Muscle of back (tissue), 11 donors: Measurements from ENCODE around the gene IMMP2L. TPM values are rescaled to one million over a fixed set of nuclear protein-coding genes. Genes with fewer than 3 reads are reported as not detected.
A peak's percentile ranks its signal among the peaks of the same experiment; 100 is the strongest.

Source experiments
- DNase-seq, 3 donors: peaks; one replicate each; pipeline versions ENCODE4 v3.0.0 to v3.0.0-alpha.2; 2013
- polyA plus RNA-seq, 10 donors: library from polyadenylated mRNA; unstranded; fragments of 120-200 nt; gene quantifications; one replicate each; pipeline ENCODE4 v1.2.1, GENCODE V29; 2013; ENCODE audit not compliant: insufficient read length in 10 of 10

Gene IMMP2L
- polyA plus RNA-seq, 10 donors = 11.9 to 20.5 (median 15.2) TPM

DNA sequence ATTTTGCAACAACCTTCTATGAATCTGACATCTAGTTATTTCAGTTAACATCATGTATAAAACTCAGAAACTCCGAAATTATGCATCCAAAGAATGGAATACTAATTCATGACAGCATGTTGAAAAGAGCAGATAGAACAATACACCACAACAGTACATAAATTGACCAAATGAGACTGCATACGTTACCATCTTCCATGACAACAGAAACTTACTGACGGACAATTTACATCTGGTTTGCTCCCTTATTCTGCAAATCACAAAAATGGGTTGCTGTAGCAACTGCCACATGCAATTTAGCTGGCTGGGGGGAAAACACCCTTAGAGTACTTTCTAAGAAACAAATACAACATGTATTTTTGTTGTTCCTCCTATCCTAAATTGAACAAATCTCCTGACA, 457.0 kb downstream of the IMMP2L start:
- no peak for DNase-seq

DNA sequence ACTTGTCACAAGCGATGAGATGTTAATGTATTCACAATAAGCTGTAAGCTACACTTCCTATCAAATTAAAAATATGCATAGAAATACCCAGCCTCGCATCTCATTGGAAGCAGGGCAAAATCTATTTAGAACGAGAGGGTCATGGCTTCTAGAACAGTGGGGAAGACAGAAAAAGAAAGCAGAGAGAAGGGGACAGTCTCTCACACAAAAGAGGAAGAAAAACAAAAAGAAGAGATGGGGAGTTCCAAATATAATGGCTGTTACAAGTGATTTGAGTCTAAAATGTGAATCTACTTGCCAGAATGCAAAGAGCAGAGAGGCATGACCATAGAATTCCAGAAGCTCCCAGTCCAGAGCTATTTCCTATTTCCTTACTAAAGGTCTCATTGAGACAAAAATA, 457.6 kb downstream of the IMMP2L start:
- DNase-seq = no peak

DNA sequence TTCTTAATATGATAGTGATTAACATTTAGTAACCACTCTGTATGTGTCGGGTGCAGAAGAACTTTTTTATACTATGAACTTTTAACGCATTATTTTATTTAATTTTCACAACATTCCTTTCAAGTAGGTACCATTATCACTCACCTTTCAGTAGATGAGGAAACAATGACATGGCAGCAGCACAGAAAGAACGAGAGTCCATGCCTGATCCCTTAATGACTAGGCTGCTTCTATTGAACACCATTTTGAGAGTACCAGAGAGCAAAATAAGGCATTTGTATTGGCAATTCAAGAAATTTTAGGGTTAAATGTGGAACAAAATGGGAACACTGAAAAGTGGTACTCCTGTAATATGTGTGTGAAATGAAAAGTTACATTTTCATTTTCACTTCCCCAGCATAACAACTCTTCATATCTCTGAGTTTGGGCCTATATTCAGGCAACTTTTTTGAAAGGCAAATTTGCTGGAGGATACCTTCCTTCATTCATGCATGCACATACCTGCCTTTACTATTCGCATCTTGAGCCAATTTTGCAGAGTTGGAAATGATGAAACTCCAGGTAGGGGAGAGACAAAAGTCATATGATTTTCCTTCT, 458.5 kb downstream of the IMMP2L start:
- DNase-seq = no peak

DNA sequence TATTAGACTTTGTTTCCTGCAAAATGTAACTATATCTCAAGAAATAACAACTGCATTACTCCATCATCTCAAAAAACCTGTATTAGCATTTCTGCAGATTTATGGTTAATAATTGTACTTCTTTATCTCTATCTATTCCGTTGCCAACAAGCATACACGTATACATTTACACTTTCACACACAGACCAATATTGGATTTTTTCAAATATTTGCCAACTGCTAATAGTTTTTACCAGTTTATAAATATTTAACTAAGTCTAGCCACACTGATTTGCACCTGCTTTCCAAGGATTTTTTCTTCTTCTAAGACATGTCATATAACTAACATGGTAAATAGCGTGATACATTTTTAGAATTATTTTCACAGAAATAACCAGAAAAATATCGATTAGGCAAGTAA, 459.2 kb downstream of the IMMP2L start:
- no peak for DNase-seq

DNA sequence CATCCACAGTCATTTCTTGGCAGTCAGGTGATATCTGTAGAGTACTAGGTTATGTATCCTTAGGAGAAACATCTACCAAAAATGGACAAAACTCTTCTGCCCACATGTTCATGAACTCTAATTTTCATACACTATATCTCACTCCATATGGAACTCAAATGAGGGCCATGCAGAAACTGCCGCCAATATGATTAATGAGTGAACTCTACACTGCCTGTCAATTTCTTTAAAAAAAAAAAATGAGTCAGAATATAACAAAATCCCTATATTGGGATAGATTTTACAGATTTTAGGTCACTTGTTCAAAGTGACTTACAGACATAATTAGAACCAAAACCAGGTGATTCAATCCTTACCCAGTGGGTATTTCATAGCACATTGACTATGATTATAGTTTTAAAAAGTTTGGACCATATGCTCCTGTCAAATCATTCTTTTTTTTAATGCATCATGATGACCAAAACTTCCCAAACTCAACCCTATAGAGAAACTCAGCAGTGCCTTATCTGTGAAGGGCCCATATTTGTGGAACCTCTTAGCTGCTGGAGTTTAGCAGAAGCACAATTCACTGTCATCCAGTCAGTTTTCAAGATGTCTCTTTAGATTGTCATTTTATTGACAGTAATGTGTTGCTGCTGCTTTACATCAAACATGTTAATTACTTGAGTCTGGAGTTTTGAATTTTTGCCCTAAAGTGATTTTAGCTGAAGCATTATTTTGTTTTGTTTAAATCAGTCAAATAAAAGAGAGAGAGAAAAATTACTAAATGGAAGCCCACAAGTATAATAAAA, 460.2 kb downstream of the IMMP2L start:
- no peak for DNase-seq

DNA sequence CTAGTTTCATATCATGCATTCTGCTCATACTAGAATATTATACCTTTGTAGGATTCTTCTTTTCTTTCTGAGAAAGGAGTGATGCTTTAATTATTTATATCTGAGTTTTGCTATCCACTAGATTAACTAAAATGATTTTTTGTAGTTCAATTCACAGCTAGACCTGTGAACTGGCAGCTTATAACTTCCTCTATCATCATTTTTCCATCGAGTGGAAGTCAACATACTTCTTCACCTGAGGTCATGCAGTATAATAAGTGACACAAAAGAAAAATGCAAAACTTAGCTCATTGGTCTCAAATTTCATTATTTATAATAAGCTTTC, 463.4 kb downstream of the IMMP2L start:
- no peak for DNase-seq

DNA sequence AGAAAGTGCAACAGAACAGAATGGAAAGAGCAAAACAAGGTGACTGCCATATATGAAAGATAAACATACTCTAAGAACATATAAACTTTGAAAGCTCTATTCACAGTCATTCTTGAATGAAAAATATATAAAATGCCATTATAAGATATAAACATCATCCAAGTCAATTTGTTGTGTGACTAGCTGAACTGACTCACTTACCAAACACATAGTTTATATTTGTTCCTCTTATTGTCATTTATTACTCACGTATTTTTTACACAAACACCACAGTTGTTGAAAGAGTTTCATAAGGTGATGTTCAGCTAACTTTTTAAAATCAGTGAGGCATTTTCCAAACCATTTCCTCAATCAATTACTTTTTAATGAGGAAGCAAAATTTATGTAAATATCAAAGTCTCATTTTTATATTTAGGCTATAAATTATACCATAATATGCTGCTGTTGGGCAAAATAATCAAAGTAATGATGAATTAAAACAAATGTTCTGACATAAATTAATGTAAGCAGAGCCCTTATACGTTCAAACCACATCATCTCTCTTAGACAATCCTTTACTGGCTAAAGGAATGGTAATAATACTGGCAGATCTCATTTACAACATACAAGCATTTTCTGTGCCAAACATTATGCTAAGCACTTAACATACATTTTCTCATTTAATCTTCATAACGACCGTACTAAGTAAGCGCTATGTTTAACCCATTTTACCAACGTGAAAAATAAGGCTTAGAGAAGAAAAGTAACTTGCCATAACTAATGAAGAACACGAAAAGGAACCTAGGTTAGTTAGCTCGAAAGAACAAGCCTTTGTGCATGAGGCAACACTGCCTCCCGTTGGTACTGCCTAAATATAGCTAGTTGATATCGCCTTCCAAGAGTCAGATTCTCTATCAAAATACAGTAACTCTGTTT, 464.0 kb downstream of the IMMP2L start:
- peak in 2 of 3 donors; percentile 25 to 42 for DNase-seq

DNA sequence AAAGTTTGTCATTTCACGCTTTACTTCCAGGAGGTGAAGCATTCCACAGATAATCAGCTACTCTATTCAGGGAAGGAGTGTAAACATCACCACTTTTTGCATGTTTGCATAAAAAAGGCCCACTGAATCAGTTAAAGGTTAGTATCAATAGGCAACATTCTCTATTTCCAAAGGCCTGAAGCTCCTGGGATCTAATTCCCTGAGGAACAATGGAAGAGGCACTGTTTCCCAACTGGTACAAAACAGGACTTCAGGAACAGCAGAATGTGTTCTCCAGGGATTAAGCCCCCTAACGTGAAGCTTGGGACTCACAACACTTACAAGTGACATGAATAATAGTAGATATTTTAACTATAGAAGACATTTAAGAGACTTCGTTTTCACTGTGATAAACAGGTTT, 465.3 kb downstream of the IMMP2L start:
- DNase-seq = no peak

DNA sequence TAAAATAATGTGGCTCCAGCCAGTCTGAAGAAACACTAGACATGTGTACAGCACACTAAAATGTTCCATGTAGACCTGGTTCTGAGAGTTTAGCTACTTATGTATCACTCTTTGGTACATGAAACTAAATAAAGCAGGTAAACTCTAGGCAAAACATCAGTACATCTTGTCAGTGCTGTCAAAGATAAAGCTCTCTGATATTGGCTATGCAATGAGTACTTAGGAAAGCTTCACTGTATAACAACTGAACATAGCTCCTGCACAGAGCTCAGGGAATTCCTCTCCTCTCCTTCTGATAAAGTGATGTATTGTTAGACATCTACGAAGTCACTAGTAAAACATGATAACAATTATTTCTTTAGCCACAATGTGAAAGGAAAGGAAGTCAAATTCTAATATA, 467.9 kb downstream of the IMMP2L start:
- peak in 1 of 3 donors; percentile 26 for DNase-seq

DNA sequence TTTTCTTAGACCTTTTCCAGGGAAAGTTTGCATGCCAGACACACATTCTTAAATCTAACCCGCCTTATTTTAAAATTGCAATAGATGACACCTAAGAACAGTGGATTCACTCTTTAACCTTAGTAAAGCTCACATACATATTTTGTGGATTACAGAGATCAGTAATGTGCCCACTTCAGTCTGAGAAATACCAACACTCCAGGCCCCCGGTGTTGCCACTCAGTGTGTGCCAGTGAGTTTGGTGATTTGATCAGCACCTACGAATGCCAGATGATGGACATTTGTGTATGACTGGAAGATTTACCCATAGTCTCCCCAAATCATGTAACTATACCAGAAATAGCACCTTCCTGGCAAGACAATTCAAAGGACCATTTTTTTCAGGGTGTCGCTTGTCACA, 468.8 kb downstream of the IMMP2L start:
- no peak for DNase-seq

DNA sequence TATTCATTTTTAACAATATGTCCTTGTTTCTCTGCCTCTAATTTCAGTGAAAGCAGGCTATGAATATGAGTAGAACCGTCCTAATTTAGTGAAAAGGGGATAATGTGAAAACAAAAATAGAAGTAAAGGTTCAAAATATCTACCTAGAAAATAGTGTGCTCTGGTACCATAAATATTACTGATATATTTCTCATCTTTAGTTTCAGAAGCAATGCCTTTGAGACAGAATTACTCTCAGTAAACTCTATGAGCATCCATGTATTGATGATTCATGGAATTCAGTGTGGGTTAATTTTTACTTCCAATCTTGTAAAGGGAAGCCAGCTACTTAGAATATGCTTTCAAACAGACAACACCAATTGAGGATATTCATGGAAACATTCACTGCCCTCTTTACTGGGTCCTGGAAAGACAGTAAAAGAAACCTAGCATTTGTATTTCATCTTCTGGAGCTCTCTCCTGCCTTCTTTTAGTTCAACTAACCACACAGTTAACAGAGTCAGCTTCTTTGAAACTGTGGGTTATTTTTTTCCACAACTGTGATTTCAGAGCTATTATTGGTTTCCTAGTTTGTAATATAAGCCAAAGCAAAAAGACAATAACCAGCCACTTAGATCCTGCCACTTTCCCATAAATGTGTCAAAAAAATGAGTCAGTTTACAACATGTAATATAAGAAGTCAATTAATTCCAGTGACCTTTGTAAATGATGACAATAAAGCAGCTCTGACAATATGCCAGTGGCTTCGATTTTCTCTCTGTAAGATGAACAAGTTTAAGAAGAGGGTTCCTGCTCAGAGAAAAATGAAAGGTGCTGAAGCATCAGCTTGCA, 469.7 kb downstream of the IMMP2L start:
- peak in 2 of 3 donors; percentile 31 to 62 for DNase-seq

DNA sequence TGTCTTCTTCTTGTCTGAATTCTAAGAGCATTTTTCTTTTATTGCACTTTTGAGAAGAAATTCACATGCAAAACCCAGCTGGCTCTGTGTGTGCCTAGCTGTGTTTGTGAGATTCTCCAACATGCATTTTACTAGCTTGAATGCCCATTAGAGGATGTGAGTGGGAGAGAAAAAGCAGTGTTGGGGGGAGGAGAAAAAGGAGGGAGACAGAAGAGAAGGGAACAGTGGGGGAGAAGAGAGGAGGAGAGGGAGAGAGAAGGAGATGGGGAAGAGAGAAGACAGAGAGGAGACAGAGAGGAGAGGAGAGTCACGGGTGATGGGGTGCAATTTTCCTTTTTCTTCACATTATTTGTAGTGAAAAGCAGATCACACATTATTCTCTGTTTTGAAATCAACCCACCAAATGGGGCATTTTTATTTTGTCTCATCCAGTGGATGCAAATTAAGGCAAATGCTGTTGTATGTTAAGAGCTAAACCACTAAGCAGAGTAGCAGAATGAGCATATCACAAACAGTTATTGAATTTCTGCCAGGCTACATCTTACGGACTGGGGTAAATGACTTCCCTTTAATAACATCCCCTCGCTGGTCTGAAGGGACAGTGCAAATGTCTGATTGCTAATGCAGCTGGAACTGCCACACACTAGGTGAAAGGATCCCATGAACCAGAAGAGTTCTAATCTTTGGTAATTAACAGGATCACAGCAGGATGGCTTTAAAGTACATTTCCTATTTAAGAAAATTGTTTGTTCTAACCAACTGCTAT, 470.5 kb downstream of the IMMP2L start:
- peak in 2 of 3 donors; percentile 46 to 75 for DNase-seq

DNA sequence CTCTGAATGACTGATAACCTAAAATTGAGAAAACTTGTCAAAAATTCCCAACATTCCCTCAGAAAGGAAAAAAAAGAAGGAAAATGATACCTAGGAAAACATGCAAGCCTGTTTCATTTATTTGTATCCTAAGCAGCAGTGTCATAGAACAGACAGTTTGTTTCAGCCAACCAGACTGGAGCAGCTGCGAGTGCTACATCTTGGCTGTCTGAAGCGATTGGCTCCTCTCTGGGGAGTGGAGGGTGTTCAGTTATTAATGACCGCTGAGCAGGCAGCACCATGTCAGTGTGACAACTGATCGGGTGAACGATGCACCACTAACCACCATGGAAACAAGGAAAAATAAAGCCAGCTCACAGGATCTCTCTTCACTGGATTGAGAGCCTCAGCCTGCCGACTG, 471.4 kb downstream of the IMMP2L start, which contains the start of gene LRRN3:
LRRN3 (plus strand) TSS at position 282 of the 400 bp plus-strand sequence. CDS start 31,646 bp downstream, outside the sequence.
- DNase-seq = peak; percentile 64 to 89 (median 71)

DNA sequence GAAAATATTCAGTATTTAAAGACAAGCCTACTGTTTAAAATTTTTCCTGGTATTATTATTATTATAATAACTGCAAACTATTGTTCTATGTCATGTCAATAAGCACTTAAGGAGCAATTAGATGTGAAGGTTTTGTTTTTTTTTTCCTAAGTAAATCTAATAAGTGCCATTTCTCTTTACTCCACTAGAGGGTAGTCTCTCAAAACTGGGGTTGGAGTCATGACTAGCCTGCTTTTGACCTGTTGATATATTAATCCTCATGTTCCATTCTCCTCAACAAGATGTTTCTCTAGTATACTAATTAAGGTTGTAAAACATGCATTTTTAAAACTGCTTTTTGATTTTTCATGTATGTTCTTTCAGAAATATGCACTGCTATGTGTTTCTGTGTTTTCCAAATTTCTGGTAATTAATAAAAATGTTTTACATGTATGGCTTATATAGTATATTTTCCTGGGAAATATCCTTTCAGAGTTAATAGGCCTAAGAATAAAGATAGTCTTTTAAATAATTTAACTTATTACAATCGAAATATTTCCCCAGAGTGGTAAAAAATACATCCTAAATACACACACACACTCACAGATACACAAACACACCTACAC, 472.4 kb downstream of the IMMP2L start:
- peak; percentile 41 to 57 (median 42) for DNase-seq

DNA sequence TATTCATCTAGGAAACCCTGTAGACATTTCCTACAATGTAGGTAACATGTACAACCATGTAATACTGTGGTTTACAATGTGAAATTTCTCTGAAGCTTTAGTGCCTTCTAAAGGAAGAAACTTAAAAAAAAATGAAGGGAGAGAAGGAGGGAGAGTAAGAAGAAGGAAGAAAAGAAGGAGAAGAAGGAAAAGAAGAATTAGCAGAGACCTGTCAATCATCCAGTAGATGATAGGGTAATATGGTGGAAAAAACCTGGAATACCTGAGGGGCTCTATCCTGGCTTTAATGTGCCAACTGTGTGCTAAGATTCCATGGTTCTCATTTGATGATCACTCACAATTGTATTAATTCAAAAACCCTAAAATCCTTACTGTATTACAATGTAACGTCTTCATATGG, 474.0 kb downstream of the IMMP2L start:
- no peak for DNase-seq

DNA sequence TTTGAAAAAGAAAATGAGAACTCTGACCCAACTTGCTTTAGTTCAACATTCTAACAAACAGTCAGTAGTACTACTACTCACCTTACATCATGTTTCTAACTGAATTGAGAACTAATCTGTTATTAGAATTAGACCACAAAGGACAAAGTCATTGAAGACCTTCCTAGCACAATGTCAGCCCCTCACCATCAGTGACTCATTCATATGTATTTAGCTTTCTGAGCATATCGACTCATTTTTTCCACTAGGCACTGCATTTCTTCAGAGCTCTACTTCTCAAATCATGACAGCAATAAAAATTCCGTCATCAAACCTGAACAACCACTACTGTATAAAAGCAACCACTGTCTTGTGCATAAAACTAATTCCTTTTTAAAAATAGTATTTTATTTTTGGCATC, 475.8 kb downstream of the IMMP2L start:
- no peak for DNase-seq

DNA sequence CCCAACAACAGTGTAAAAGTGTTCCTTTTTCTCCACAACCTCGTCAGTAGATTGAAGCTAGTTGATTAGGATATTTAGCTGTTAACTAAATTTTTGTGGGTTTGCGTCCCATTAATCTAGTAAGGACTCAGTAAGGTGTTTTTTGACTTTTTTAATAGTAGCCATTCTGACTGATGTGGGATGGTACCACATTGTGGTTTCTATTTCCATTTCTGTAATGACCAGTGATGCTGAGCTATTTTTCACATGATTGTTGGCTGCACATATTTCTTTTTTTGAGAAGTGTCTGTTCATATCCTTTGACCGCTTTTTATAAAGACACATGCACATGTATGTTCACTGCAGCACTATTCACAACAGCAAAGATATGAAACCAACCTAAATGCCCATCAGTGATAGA, 476.9 kb downstream of the IMMP2L start:
- DNase-seq = no peak

DNA sequence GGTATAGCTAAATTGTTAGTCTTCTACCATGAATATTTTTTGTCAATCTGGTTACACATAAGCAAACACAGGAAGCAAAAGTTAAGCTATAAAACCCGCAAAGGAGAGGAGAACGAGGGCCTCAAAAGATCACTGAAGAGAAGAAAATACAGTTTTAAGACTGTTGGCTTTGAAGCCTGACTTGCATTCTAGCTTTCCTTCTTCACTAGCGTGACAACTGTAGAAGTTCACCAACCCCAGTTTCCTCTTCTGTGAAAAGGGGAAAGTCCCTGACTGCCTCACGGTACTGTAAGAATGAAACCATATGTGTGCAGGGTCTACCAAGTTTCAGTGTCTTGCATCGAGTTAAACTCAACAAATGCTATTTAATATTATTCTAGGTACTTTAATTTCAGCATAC, 478.9 kb downstream of the IMMP2L start:
- peak in 1 of 3 donors; percentile 38 for DNase-seq

DNA sequence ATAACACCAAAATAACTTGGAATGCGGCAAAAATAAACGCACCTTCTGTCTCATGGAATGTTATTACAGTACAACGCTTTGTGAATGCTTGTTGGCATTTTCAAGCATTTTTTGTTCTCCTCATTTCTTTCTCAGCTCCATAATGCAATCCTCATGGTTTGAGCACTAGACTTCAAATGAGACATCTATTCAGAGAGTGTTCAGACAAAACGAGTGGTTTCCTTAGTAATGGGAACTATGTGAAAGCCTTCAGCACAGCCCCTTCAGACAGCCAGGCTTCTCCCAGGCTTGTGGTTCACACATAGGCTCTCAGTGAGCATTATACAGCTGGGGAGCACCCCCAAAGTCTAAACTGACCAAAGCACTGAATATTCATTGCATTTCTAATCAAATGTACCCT, 479.9 kb downstream of the IMMP2L start:
- peak in 2 of 3 donors; percentile 7 to 28 for DNase-seq

DNA sequence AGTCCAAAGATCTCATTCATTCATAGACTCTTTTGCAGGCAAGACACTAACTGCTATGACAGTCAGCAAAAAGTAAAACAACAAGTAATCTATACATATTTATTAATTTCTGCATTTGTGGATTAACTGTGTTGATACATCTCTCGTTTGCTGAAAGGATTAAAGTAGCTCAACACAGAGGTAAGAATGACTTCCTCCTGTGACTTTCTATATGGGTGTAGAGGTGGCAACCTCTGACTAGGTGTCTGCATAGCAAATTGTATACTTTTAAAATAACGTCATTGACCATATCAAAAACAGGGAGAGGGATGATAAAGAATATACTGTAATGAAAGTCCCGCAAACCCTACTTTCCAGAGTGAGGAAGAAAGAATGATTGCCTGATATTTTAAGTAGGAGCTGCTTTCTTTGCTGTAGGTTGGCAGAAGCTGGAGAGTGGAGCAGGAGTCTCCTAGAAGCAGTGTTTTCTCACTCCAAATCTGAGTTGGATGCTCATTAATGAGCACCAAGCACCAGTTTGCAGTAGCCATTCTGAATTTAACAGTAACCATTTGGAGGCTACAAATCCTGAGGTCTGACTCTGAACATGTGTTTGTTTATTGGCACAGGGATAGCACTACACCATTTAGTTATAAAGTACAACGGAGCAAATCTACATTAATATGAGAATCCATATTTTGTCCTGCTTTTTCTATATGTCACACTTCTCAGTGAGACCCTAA, 480.6 kb downstream of the IMMP2L start:
- no peak for DNase-seq
